SU-DHL-6 (cell line): ENCODE results near the gene JOSD1.
A peak's percentile ranks its signal among the peaks of the same experiment; 100 is the strongest.

Experiments
- H2AFZ ChIP-seq: fragments of 200-600 bp; sonication (generic); 2 replicates; pipeline ENCODE4 v1.6.1; 2014; ENCODE audit warnings: low read depth, mild to moderate bottlenecking, moderate library complexity, mixed read lengths, antibody characterized with exemption, low read length; ENCODE audit not compliant: severe bottlenecking
- H3F3A ChIP-seq: fragments of 200-600 bp; shearing (Covaris generic); 2 replicates; pipeline ENCODE4 v1.6.0; 2016; ENCODE audit warnings: antibody characterized with exemption, mild to moderate bottlenecking; ENCODE audit not compliant: insufficient read depth
- H3K27ac ChIP-seq: fragments of 200-600 bp; sonication (generic); 2 replicates; pipeline ENCODE4 v1.5.1; 2016; ENCODE audit warnings: low read depth, mild to moderate bottlenecking, low read length, moderate library complexity, mixed read lengths
- H3K27me3 ChIP-seq: fragments of 200-600 bp; sonication (generic), shearing (Covaris generic); 2 replicates; pipeline ENCODE4 v1.6.0; 2014; ENCODE audit warnings: mild to moderate bottlenecking, low read length
- H3K36me3 ChIP-seq: fragments of 200-600 bp; sonication (generic); 2 replicates; pipeline ENCODE4 v1.6.1; 2014; ENCODE audit warnings: mild to moderate bottlenecking, low read length, mixed read lengths
- H3K4me2 ChIP-seq: fragments of 300-600, 200-600 bp; shearing (Covaris generic), sonication (generic); 2 replicates; pipeline ENCODE4 v1.6.0; 2014; ENCODE audit warnings: low read length, low read depth, mild to moderate bottlenecking; ENCODE audit not compliant: poor library complexity, severe bottlenecking
- H3K4me3 ChIP-seq: fragments of 200-600 bp; sonication (generic); 2 replicates; pipeline ENCODE4 v1.5.1; 2014; ENCODE audit warnings: antibody characterized with exemption, low read length, mild to moderate bottlenecking, mixed read lengths; ENCODE audit not compliant: insufficient read depth, poor library complexity, severe bottlenecking
- H3K79me2 ChIP-seq: fragments of 200-600 bp; sonication (generic); 2 replicates; pipeline ENCODE4 v1.6.1; 2014; ENCODE audit warnings: mild to moderate bottlenecking, low read length, moderate library complexity; ENCODE audit not compliant: insufficient read depth
- H3K9ac ChIP-seq: fragments of 200-600 bp; sonication (generic); 2 replicates; pipeline ENCODE4 v1.7.0; 2014; ENCODE audit warnings: mild to moderate bottlenecking, low read length
- H3K9me2 ChIP-seq: fragments of 200-600 bp; sonication (generic); replicated peaks from 2 replicates; pipeline ENCODE4 v1.6.1; 2014; ENCODE audit warnings: low read length; ENCODE audit not compliant: insufficient read depth
- H3K9me3 ChIP-seq: fragments of 200-600 bp; sonication (generic); 2 replicates; pipeline ENCODE4 v1.6.1; 2014; ENCODE audit warnings: low read length, mixed read lengths; ENCODE audit not compliant: insufficient read depth
- H4K20me1 ChIP-seq: fragments of 200-600 bp; sonication (generic); 2 replicates; pipeline ENCODE4 v1.6.1; 2014; ENCODE audit warnings: low read depth, mild to moderate bottlenecking, antibody characterized with exemption, low read length, moderate library complexity, mixed read lengths
- EZH2phosphoT487 ChIP-seq: fragments of 200-600 bp; sonication (generic), shearing (Covaris generic); conservative IDR thresholded peaks from 2 replicates; pipeline ENCODE4 v1.6.1; 2018; ENCODE audit warnings: mild to moderate bottlenecking, antibody characterized with exemption, low read length, moderate library complexity, mixed read lengths
- TF ChIP-seq, protein P1 (sequence below): fragments of 200-600 bp; sonication (generic); IDR thresholded peaks from one replicate; pipeline ENCODE4 v1.5.1; 2017; ENCODE audit warnings: antibody characterized with exemption, mild to moderate bottlenecking, low read length, moderate library complexity; ENCODE audit not compliant: insufficient read depth, poor library complexity, severe bottlenecking

Gene JOSD1

GRCh38 chr22:38704654-38705234, 4.0 kb upstream of the JOSD1 start:
- H2AFZ ChIP-seq: peak overlapping the region; percentile 66
- H3K4me2 ChIP-seq: peak overlapping the region; percentile 80
- peaks cover 47% of the 10 kb centered on the region for H3K79me2 ChIP-seq
- no peaks in the 10 kb centered on the region for H3K36me3 ChIP-seq
- H4K20me1 ChIP-seq: peaks cover 5% of the 10 kb centered on the region; the same call in 1 of the 2 replicates
- H3K27me3 ChIP-seq: no peaks in the 10 kb centered on the region
- no peaks in the 10 kb centered on the region for H3K9me2 ChIP-seq
- peak overlapping the region; percentile 50 for H3K4me3 ChIP-seq
- no peak for TF ChIP-seq EZH2phosphoT487
- TF ChIP-seq, protein P1, sequence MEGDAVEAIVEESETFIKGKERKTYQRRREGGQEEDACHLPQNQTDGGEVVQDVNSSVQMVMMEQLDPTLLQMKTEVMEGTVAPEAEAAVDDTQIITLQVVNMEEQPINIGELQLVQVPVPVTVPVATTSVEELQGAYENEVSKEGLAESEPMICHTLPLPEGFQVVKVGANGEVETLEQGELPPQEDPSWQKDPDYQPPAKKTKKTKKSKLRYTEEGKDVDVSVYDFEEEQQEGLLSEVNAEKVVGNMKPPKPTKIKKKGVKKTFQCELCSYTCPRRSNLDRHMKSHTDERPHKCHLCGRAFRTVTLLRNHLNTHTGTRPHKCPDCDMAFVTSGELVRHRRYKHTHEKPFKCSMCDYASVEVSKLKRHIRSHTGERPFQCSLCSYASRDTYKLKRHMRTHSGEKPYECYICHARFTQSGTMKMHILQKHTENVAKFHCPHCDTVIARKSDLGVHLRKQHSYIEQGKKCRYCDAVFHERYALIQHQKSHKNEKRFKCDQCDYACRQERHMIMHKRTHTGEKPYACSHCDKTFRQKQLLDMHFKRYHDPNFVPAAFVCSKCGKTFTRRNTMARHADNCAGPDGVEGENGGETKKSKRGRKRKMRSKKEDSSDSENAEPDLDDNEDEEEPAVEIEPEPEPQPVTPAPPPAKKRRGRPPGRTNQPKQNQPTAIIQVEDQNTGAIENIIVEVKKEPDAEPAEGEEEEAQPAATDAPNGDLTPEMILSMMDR: no peak
- H3K9me3 ChIP-seq: no peaks in the 10 kb centered on the region
- peak overlapping the region; percentile 45 for H3K27ac ChIP-seq
- H3F3A ChIP-seq: 0 out of 2 replicates have a peak, but pooled peaks cover 4% of the 10 kb centered on the region
- peak overlapping the region; percentile 60 for H3K9ac ChIP-seq

- peak overlapping the region; percentile 78 for H2AFZ ChIP-seq
- H3K27ac ChIP-seq: peak overlapping the region; percentile 73
- peak overlapping the region; percentile 98 for H3K9ac ChIP-seq
- TF ChIP-seq, protein P1: no peak
- no peak for TF ChIP-seq EZH2phosphoT487
- H3K36me3 ChIP-seq: no peaks in the 10 kb centered on the region
- H3K4me2 ChIP-seq: peak overlapping the region; percentile 100
- no peaks in the 10 kb centered on the region for H3K9me2 ChIP-seq
- no peaks in the 10 kb centered on the region for H3K9me3 ChIP-seq
- peaks cover 44% of the 10 kb centered on the region for H3K79me2 ChIP-seq
- no peaks in the 10 kb centered on the region for H4K20me1 ChIP-seq
- no peaks in the 10 kb centered on the region for H3K27me3 ChIP-seq
- peak overlapping the region; percentile 89 for H3K4me3 ChIP-seq
- H3F3A ChIP-seq: peaks cover 8% of the 10 kb centered on the region; the same call in 1 of the 2 replicates
Measured at GRCh38 chr22:38700270-38700788, 414 bp downstream of the JOSD1 start.

DNA sequence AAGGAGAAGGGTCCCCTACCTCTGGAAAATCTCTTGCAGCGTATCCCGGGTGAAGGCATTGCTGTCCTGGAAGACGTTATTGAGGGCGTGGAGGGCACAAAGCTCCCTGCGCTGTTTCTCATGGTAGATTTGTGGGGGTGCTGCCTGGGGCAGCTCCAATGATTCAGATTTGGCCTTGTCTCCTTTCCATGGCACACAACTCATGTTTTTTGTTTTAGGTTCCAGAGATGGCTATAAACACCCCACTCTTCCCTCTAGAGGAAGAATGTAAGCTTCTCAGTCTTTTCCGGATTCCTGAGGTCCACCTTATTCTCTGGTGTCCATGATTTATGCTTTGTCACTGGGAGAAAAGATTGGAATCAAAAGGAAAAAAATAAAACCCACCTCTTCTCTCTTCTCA, 959 bp downstream of the JOSD1 start:
- H3K9me3 ChIP-seq: no peaks in the 10 kb centered on the region
- no peaks in the 10 kb centered on the region for H3K36me3 ChIP-seq
- peak overlapping the region; percentile 100 for H3K4me2 ChIP-seq
- no peaks in the 10 kb centered on the region for H3K9me2 ChIP-seq
- no peak overlapping the region for H2AFZ ChIP-seq
- peak overlapping the region; percentile 73 for H3K27ac ChIP-seq
- H3K27me3 ChIP-seq: no peaks in the 10 kb centered on the region
- peaks cover 49% of the 10 kb centered on the region for H3K79me2 ChIP-seq
- no peak for TF ChIP-seq EZH2phosphoT487
- TF ChIP-seq, protein P1: no peak
- H3K4me3 ChIP-seq: peak overlapping the region; percentile 89
- H3F3A ChIP-seq: peaks cover 8% of the 10 kb centered on the region; the same call in 1 of the 2 replicates
- peak overlapping the region; percentile 98 for H3K9ac ChIP-seq
- H4K20me1 ChIP-seq: no peaks in the 10 kb centered on the region
